PC-9 (cell line): Measurements from ENCODE around the gene TMPRSS11A. TPM values are rescaled to one million over a fixed set of nuclear protein-coding genes. Genes with fewer than 3 reads are reported as not detected.

Experiments
- BruUV-seq: library from RNA; stranded (reverse); fragments of 400-500 nt; replicated peaks from 2 replicates; lab custom pipeline; 2021; lab: Mats Ljungman, UMichigan
- CTCF ChIA-PET: fragments of 300-600 bp; sonication (Branson Sonifier 250); formaldehyde crosslinking; loops from one replicate; lab custom pipeline; 2022; ENCODE audit warnings: antibody characterized with exemption; lab: Charles Lee
- POLR2A ChIA-PET: fragments of 300-600 bp; sonication (Branson Sonifier 250); formaldehyde crosslinking; loops from one replicate; lab custom pipeline; 2022; ENCODE audit warnings: antibody characterized with exemption; ENCODE audit not compliant: unreplicated experiment; lab: Charles Lee
- DNase-seq, 2 experiments: peaks; one replicate each; pipeline versions ENCODE4 v3.0.0 to v3.0.0-alpha.2; 2015 to 2022; ENCODE audit warnings: mixed read lengths in 1 of 2
- H2AFZ ChIP-seq: fragments of 200-600 bp; sonication (generic); 2 replicates; pipeline ENCODE4 v1.8.1; 2017; ENCODE audit warnings: antibody characterized with exemption
- H3F3A ChIP-seq: fragments of 200-600 bp; sonication (generic); 2 replicates; pipeline ENCODE4 v1.8.1; 2017; ENCODE audit warnings: antibody characterized with exemption, mild to moderate bottlenecking, low read depth; ENCODE audit not compliant: insufficient read depth
- H3K27ac ChIP-seq: fragments of 200-600 bp; sonication (generic); 2 replicates; pipeline ENCODE4 v1.6.1; 2016; ENCODE audit warnings: mixed run types
- H3K27me3 ChIP-seq: fragments of 200-600 bp; sonication (generic); 2 replicates; pipeline ENCODE4 v1.6.1; 2016; ENCODE audit warnings: low read depth, mixed run types; ENCODE audit not compliant: insufficient read depth
- H3K36me3 ChIP-seq: fragments of 200-600 bp; sonication (generic); 2 replicates; pipeline ENCODE4 v1.6.1; 2016; ENCODE audit warnings: low read depth, mixed run types
- H3K4me1 ChIP-seq: fragments of 200-600 bp; sonication (generic); replicated peaks from 2 replicates; pipeline ENCODE4 v1.6.1; 2016; ENCODE audit warnings: mixed run types; ENCODE audit not compliant: insufficient read depth
- H3K4me2 ChIP-seq: fragments of 200-600 bp; sonication (generic); 2 replicates; pipeline ENCODE4 v1.6.1; 2017; ENCODE audit warnings: mixed run types
- H3K4me3 ChIP-seq: fragments of 200-600 bp; sonication (generic); 2 replicates; pipeline ENCODE4 v1.6.1; 2016; ENCODE audit warnings: mixed run types
- H3K79me2 ChIP-seq: fragments of 200-600 bp; sonication (generic); 2 replicates; pipeline ENCODE4 v1.6.1; 2017; ENCODE audit warnings: low read depth, mixed run types
- H3K9me2 ChIP-seq: fragments of 200-600 bp; sonication (generic); 2 replicates; pipeline ENCODE4 v1.8.1; 2017; ENCODE audit warnings: mild to moderate bottlenecking; ENCODE audit not compliant: insufficient read depth
- H3K9me3 ChIP-seq: fragments of 200-600 bp; sonication (generic); 2 replicates; pipeline ENCODE4 v1.8.1; 2016; ENCODE audit warnings: low read depth; ENCODE audit not compliant: insufficient read depth
- H4K20me1 ChIP-seq: fragments of 200-600 bp; sonication (generic); 2 replicates; pipeline ENCODE4 v1.8.1; 2017; ENCODE audit not compliant: insufficient read depth
- EZH2 ChIP-seq: fragments of 200-600 bp; sonication (generic); IDR thresholded peaks from 2 replicates; pipeline ENCODE4 v1.8.0; 2017; ENCODE audit warnings: antibody characterized with exemption, low read depth
- intact Hi-C: fragments of 100-400 bp; cut with micrococcal nuclease; formaldehyde crosslinking; loops from one replicate; pipeline ENCODE4 v1.10.0; 2022; ENCODE audit not compliant: unreplicated experiment
- total RNA-seq: library from RNA; stranded (reverse); gene quantifications from 2 replicates; pipeline ENCODE4 v1.2.3, GENCODE V29; 2021
- TF ChIP-seq, protein P1 (sequence below): fragments of 200-600 bp; sonication (generic); conservative IDR thresholded peaks from 2 replicates; pipeline ENCODE4 v1.6.1; 2017; ENCODE audit warnings: mixed run types, antibody characterized with exemption, mild to moderate bottlenecking, moderate library complexity

The TMPRSS11A gene
- total RNA-seq, 1 experiment from 2014 or later = not detected

DNA sequence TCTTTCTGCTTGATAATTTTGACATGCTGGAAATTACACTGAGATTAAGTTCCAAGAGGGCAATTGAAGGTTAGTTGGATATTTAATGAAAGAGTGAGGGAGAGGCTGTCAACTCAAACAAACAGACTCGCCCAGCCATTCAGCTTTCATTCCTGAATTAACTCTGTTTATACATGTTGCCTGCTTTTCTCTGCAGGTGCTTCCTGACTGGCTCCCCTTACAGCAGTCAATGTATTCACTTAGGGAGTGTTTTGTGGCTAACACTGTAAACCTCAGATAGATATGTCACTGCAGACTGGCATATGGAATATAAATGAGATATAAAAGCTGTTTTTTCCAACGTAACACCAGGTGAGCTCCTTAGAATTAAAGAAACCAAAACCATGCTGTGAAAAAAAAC lies 28.7 kb downstream of the TMPRSS11A start:
- POLR2A ChIA-PET = no interaction called here
- Histone ChIP-seq H3K36me3 (no peaks in the 10 kb centered on the region), H3K9me2 (no peaks in the 10 kb centered on the region), H3K27ac (no peak overlapping the region), H3K4me1 (no peaks in the 10 kb centered on the region), H3F3A (no peaks in the 10 kb centered on the region), H3K4me2 (no peak overlapping the region), H3K79me2 (no peaks in the 10 kb centered on the region), H3K9me3 (no peaks in the 10 kb centered on the region), H3K4me3 (no peak overlapping the region), H4K20me1 (no peaks in the 10 kb centered on the region), H2AFZ (no peak overlapping the region), H3K27me3 (no peaks in the 10 kb centered on the region)
- intact Hi-C loops = no loop called here
- BruUV-seq = no TSS peak
- no peak for TF ChIP-seq EZH2
- TF ChIP-seq, protein P1, sequence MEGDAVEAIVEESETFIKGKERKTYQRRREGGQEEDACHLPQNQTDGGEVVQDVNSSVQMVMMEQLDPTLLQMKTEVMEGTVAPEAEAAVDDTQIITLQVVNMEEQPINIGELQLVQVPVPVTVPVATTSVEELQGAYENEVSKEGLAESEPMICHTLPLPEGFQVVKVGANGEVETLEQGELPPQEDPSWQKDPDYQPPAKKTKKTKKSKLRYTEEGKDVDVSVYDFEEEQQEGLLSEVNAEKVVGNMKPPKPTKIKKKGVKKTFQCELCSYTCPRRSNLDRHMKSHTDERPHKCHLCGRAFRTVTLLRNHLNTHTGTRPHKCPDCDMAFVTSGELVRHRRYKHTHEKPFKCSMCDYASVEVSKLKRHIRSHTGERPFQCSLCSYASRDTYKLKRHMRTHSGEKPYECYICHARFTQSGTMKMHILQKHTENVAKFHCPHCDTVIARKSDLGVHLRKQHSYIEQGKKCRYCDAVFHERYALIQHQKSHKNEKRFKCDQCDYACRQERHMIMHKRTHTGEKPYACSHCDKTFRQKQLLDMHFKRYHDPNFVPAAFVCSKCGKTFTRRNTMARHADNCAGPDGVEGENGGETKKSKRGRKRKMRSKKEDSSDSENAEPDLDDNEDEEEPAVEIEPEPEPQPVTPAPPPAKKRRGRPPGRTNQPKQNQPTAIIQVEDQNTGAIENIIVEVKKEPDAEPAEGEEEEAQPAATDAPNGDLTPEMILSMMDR = no peak
- DNase-seq = no peak
- CTCF ChIA-PET = no interaction called here

DNA sequence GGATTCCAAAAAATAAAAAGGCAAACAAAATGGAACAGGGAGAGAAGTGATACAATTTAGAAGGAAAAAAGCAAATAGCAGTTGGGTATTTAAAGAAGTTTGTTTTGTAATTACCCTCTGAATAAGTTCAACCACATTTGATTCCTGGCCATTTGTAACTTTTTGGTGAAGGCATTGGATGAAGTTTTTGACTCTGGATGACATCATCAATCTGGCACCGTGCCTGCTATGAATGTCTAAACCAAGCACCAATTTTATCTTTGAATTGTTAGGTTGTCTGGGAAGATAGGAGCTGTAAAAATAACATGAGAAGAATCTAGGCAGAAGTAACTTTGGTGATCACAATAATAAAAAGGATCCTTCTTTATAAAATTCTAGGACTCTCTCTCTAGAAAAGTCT lies 29.5 kb downstream of the TMPRSS11A start:
- Histone ChIP-seq H3K4me1 (no peaks in the 10 kb centered on the region), H2AFZ (no peak overlapping the region), H3K4me3 (no peak overlapping the region), H3K79me2 (no peaks in the 10 kb centered on the region), H3F3A (no peaks in the 10 kb centered on the region), H3K4me2 (no peak overlapping the region), H3K9me2 (no peaks in the 10 kb centered on the region), H3K27me3 (no peaks in the 10 kb centered on the region), H3K27ac (no peak overlapping the region), H3K9me3 (no peaks in the 10 kb centered on the region), H4K20me1 (no peaks in the 10 kb centered on the region), H3K36me3 (no peaks in the 10 kb centered on the region)
- no TSS peak for BruUV-seq
- no peak for DNase-seq
- ChIA-PET POLR2A (no interaction called here), CTCF (no interaction called here)
- TF ChIP-seq, protein P1 = no peak
- no peak for TF ChIP-seq EZH2
- intact Hi-C loops = no loop called here

DNA sequence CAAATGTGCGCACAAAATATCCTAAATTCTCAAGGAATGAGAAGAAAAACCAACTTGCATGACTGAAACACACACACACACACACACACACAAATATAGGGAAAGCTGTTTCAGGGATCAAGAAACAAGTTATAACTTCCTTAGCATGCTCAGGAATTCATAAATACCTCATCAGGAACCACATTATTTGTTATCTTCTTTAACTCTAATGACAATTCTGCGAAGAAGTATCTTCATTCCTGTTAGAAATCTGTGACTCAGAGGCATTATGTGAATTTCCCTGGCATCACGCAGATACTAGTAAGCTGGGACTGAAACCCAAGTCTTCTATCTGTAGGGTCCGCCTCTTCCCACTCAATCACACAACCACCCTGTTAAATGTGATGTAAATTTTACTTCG lies 30.3 kb downstream of the TMPRSS11A start:
- Histone ChIP-seq H4K20me1 (no peaks in the 10 kb centered on the region), H3K4me3 (no peak overlapping the region), H3K36me3 (no peaks in the 10 kb centered on the region), H3K27ac (no peak overlapping the region), H3K4me2 (no peak overlapping the region), H3K79me2 (no peaks in the 10 kb centered on the region), H3F3A (no peaks in the 10 kb centered on the region), H3K9me2 (no peaks in the 10 kb centered on the region), H3K27me3 (no peaks in the 10 kb centered on the region), H3K4me1 (no peaks in the 10 kb centered on the region), H3K9me3 (no peaks in the 10 kb centered on the region), H2AFZ (no peak overlapping the region)
- intact Hi-C loops = no loop called here
- BruUV-seq = no TSS peak
- TF ChIP-seq EZH2 = no peak
- ChIA-PET CTCF (no interaction called here), POLR2A (no interaction called here)
- no peak for DNase-seq

DNA sequence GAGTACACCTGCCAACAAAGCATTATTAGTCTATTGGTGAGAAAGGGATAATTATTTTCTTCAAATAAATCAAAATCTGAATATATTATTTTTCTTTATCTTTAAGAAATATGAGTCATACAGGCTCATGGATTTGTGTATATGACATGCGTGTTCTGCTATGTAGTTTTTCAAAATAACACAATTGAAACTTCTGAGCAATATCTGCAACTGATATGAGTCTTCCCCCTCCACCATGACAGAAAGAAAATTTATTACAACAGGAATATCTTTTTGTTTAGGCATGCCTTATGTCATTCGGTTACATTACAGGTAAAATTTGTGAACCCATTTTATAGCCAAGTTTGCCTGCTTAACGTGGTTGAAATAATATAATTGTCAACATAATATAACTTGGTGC lies 32.0 kb downstream of the TMPRSS11A start:
- no peak overlapping the region for H3K4me2 ChIP-seq
- no peaks in the 10 kb centered on the region for H3K36me3 ChIP-seq
- ChIA-PET POLR2A (no interaction called here), CTCF (no interaction called here)
- intact Hi-C loops = no loop called here
- no peaks in the 10 kb centered on the region for H3K4me1 ChIP-seq
- no peaks in the 10 kb centered on the region for H3K79me2 ChIP-seq
- H3F3A ChIP-seq = no peaks in the 10 kb centered on the region
- BruUV-seq = no TSS peak
- no peak overlapping the region for H3K4me3 ChIP-seq
- TF ChIP-seq, protein P1 = no peak
- no peak for TF ChIP-seq EZH2
- no peak overlapping the region for H3K27ac ChIP-seq
- no peaks in the 10 kb centered on the region for H3K9me3 ChIP-seq
- DNase-seq = no peak
- H2AFZ ChIP-seq = no peak overlapping the region
- H4K20me1 ChIP-seq = no peaks in the 10 kb centered on the region
- no peaks in the 10 kb centered on the region for H3K9me2 ChIP-seq
- H3K27me3 ChIP-seq = no peaks in the 10 kb centered on the region
